NCI-H345 treated with DMSO at 0.1 percent for 48 hours (cell line): ENCODE data around the gene MAP4K1.
"Not testable (repeated sequence)": the region's sequence is repeated elsewhere in the genome, so short reads cannot be mapped to it uniquely, and the experiment has no call there.

ENCODE experiments used
- DNase-seq: peaks from one replicate; lab custom pipeline; 2025; ENCODE audit not compliant: unreplicated experiment; lab: John Stamatoyannopoulos, UW

Gene MAP4K1

DNA sequence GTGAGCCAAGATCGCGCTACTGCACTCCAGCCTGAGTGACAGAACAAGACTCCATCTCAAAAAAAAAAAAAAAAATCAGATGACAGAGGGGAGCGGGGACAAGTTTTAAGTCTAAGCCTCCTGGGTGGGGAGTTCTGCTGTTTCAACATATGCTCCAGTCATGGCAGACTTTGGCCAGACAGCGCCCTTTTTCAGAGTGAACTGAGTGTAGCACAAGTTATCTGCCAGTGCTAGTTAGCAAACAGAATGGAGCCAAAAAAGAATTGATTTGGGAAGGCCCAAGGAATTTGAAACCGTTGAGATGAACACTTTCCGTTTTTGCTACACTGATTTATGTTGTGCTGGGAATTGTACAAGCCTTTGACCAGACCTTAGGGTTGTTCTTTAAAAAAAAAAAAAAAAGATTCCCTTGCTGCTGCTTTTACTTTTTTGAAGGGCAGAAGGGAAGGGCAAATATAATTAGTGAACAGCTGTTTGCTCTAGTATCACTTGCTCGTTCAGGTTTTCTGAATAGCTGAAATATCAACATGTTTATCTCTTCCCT is 35.3 kb upstream of the MAP4K1 start:
- DNase-seq: no peak

DNA sequence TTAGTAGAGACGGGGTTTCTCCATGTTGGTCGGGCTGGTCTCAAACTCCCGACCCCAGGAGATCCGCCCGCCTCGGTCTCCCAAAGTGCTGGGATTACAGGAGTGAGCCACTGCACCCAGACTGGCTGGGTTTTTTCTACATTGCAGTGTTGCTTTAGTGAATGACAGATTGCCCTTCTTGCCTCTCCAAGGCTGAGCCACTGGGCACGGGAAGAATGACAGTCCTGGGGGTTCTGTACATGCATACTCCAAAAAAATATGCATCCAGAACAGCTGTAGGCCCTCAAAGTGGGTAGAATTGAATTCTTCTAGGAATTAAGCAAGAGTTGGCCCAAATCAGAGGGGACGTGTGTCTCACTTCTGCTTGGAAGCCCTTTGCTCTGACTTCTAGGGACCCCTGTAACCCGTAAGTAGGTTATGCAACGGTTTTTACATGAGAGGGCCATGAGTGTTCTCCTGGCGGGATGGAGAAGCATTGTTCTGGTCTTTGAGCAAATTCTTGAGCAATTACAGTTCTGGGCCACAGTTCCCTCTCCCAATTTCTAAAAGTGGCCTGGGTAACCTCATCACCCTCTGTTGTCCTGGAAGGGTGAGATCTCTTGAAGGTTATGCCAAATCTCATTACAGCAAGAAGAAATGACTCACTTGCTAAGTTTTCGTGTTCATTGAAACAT is 33.3 kb upstream of the MAP4K1 start:
- DNase-seq: no peak

DNA sequence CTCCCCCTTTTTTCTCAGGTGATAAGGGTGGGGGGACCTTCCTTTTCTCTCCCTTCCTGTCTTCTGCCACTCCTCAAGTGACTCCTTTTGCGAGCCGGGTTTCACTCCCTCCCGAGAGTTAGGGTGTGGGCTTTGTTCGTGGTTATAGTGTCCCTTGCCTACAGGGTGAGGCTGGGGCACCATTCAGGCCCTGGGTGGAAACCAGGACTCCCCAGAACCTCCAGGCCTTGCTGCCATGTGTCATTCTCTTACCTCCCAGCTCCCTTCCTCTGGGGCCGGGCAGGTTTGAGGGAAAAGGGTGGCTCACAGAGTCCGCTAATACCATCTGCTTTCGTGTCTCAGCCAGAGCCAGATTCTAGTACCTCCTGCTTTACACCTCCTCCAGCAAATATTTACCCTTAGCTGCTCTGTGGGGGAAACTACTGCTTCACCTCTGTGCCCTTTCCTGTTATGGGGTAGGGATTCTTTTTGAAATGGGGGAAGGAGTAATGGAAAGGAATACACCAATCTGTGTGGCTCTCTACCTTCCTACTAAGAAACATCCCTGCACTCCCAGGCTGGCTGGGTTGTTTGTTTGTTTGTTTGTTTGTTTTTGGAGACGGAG is 32.5 kb upstream of the MAP4K1 start:
- no peak for DNase-seq

DNA sequence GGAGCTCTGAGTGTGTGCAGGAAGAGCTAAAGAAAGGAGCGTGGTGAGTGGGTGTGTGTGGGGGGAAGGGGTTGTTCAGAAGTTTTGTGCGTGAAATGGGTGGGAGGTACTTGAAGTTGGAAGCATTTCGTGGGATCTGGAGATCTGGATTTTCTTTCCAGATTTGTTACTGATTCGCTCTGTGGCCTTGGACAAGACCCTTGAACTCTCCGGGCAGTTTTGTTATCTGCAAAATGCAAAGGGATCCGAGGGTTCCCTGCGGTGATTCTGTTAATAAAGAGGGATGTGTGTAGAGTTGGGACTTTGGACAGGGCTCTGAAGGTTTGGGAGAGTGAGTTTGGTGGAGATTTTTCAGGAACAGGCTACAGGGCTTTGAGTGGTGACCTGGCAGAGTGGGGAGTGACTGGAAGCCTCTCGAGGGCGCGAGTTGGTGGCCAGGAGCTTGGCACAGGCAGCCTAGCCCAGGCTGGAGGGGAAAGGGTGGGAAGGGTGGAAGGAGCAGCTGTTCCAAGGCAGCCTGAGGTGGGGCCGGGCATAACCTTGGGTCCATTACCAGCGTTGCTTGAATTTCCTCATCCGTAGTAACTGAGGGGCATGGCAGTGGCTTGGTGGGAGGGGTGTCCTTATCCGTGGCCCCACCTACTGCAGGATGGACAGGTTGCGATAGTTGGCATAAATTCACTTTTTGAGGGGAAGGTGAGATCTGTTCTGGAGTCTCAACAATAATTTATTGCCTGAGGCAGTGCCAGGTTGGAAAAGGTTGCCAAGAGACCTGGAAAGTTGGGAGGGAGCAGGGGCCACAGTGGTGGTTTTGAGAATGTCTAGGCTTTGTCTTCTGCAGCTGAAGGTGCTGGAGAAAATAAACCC is 31.8 kb upstream of the MAP4K1 start:
- no peak for DNase-seq

DNA sequence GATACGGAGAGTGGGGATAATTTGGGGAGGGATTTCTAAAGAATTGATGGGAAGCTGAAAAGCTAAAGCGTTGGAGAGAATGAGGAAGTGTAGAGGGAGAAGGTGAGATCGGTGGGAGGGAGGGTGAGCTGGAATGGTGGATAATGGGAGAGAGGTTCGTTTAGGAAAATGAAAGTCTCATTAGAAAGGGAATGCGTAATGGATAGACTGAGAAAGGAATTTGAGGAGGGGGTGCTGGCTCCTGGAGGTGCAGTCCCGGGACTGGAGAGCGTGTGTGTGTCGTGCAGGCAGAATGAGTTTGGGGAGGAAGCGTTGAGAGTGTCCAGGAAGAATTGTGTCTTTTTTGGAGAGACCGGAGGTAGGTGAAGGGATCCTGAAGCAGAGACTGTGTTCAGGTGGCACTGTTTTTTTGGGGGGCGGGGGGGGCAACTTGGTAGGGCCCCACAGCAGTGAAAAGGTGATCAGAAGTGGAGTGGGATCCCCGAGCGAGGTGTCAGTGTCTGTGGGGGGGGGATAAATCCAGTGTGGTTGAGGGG is 31.1 kb upstream of the MAP4K1 start:
- no peak for DNase-seq

DNA sequence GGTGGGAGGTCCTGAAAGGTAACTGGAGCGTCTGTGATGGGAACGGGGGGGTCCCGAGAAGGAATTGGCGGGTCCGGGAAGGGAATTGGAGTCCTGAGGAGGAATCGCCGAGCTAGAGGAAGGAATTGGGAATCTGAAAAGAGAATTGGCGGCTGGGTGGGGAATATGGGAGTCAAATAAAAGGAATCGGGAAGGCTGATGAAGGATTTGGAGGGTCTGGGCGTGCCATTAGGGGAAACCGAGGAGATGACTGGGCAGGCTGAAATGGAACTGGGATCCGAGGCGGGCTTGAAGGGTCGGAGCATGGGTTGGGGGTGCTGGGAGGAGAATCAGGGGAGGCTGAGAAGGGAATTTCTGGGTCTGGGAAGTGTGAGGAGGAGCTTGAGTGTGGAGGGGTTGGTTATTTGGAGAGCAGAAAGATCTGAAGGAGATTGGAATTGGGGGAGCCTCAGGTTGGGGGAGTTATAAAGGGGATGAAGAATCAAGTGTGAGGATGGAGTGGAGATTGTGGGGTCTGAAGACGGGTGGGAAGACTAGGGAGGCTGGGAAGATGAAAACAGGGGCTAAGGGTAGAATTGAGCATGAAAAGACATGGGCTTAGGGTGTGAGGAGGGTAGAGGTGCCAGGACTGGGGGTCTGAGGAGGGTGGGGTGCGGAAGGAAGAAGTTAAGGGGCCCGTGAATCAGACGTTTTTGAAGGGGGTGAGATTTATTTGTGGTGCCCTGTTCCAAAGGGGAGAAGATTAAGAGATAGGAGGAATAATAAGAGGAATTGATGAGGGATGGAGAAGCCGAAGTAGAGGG is 30.4 kb upstream of the MAP4K1 start:
- no peak for DNase-seq

DNA sequence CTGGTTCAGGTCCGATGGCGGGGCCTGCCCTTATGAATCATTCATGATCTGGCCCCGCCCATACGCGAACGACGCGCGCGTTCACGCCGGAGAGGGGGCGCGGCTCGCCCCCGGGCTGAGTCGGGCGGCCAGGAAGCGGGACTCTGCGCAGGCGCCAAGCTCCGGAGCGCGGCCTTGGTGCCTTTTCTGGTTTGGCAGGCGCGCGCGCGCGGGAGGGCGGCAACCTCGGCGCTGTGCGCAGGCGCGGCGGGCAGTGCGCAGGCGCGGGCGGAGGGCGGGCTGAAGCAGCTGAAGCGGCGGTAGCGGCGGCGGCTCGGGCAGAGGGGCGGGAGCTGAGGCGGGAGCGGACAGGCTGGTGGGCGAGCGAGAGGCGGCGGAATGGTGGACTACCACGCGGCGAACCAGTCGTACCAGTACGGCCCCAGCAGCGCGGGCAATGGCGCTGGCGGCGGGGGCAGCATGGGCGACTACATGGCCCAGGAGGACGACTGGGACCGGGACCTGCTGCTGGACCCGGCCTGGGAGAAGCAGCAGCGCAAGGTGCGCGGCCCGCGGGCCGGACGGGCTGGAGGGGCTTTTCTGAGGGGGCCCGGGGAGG is 29.7 kb upstream of the MAP4K1 start, which contains the start of gene ACTN4:
Gene ACTN4 (plus strand): TSS at position 282 of the 598 bp plus-strand sequence. CDS start 97 bp downstream, at position 379.
- DNase-seq: peak; percentile 100

- DNase-seq: no peak
Observed at GRCh38 chr19:38644719-38645118, 27.0 kb upstream of the MAP4K1 start.

GRCh38 chr19:38642176-38642575 is 24.4 kb upstream of the MAP4K1 start:
- DNase-seq: no peak

DNA sequence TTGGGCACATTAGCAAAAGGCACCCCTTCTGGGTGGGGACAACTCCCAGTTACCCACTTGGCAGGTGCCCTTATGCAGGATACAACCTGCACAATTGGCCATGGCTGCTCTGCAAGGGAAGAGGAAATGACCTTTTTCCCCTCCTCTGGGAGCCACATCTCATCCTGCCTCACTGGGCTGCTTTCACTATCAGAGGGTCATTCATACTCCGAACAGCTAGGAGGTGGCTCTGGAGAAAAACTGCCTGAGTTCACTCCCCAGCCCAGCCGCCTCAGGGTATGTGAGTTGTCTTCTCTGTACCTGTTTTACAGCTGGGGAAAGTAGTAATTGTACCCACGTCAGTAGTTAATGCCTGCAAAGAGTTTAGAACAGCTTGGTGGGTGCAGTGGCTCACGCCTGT is 22.6 kb upstream of the MAP4K1 start:
- no peak for DNase-seq

GRCh38 chr19:38639679-38640078 is 21.9 kb upstream of the MAP4K1 start:
- no peak for DNase-seq

GRCh38 chr19:38638461-38638860 is 20.7 kb upstream of the MAP4K1 start:
- no peak for DNase-seq

GRCh38 chr19:38635483-38636399 is 18.0 kb upstream of the MAP4K1 start:
- no peak for DNase-seq

- peak; percentile 76 for DNase-seq
Observed at GRCh38 chr19:38634757-38635482, 17.2 kb upstream of the MAP4K1 start.

GRCh38 chr19:38632476-38633213 is 14.9 kb upstream of the MAP4K1 start:
- no peak for DNase-seq

DNA sequence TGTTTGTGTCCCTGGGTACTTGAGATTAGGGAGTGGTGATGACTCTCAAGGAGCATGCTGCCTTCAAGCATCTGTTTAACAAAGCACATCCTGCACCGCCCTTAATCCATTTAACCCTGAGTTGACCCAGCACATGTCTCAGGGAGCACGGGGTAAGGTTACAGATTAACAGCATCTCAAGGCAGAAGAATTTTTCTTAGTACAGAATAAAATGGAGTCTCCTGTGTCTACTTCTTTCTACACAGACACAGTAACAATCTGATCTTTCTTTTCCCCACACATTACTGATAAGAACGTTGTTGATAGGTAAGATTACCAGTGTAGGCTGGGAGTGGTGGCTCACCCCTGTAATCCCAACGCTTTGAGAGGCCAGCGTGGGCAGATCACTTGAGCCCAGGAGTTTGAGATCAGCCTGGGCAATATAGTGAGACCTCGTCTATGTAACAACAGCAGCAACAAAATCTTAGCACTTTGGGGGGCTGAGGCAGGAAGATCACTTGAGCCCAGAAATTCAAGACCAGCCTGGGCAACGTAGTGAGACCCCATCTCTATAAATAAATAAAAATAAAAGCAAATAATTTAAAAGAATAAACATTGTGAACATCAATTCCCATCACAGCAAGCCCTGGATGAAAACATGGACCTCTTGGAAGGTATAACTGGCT is 14.2 kb upstream of the MAP4K1 start:
- DNase-seq: not testable (repeated sequence)

DNA sequence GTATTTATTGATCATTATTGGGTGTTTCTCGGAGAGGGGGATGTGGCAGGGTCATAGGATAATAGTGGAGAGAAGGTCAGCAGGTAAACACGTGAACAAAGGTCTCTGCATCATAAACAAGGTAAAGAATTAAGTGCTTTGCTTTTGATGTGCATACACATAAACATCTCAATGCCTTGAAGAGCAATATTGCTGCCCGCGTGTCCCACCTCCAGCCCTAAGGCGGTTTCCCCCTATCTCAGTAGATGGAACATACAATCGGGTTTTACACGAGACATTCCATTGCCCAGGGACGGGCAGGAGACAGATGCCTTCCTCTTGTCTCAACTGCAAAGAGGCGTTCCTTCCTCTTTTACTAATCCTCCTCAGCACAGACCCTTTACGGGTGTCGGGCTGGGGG is 13.5 kb upstream of the MAP4K1 start:
- DNase-seq: not testable (repeated sequence)
